ENCODE data around the gene DDR2.
A peak's percentile ranks its signal among the peaks of the same experiment; 100 is the strongest.

The DDR2 gene

DNA sequence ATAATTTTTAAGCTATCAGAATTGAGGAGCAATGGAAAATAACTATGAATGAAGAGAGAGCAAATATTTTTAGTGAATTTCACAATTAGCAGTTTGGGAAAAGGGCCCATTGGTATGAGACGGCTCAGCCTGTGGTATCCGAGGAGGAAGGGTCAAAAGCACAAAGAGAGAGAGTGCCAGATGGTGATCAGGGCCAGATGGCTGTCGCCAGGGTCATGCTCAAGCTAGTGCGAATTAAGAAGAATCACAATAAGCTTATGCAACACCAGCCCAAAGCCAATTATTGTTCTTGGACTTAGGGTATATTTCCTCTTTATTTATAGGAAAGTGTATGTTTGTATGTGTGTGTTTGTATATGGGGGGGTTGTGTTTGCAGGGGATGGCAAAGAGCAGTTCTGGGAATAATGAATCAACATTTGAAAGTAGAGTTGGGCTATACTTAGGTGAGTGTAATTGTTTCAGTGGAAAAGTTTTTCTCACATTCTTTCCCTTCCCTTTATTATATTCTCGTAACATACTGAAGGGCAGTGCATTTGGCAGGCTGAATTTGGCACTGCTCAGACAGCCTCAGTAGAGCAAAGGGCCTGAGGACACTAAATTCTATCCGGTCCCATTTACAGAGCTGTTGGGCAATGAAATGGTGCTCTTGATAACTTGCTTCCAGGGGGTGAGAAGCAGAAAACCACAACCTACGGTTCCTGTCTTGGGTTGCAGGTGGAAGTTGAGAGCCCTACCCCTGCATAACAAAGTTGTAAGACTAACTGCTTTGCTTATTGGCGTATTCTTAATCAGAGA lies 19.5 kb upstream of the DDR2 start:
- no peak overlapping the region for H3K4me3 ChIP-seq
- DNase-seq, result peak; percentile 78 to 83
- no peaks in the 10 kb centered on the region for H3K9me3 ChIP-seq
- TF ChIP-seq, protein P1, sequence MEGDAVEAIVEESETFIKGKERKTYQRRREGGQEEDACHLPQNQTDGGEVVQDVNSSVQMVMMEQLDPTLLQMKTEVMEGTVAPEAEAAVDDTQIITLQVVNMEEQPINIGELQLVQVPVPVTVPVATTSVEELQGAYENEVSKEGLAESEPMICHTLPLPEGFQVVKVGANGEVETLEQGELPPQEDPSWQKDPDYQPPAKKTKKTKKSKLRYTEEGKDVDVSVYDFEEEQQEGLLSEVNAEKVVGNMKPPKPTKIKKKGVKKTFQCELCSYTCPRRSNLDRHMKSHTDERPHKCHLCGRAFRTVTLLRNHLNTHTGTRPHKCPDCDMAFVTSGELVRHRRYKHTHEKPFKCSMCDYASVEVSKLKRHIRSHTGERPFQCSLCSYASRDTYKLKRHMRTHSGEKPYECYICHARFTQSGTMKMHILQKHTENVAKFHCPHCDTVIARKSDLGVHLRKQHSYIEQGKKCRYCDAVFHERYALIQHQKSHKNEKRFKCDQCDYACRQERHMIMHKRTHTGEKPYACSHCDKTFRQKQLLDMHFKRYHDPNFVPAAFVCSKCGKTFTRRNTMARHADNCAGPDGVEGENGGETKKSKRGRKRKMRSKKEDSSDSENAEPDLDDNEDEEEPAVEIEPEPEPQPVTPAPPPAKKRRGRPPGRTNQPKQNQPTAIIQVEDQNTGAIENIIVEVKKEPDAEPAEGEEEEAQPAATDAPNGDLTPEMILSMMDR (IDR thresholded peaks at IDR 0.05), result no peak
- intact Hi-C loops (cut with DNase I; ENCODE audit: low total_unique reads), result loop anchor here (2.0 to 10.0 kb wide), 2 partner anchors 162 to 184 kb away; no protein-coding TSS in a partner anchor
- H3K27ac ChIP-seq, result peak overlapping the region; percentile 61 to 78
- peaks cover 0 to 5% (median 0%) of the 10 kb centered on the region in 3 donors for H3K36me3 ChIP-seq
- H3K27me3 ChIP-seq, result no peaks in the 10 kb centered on the region
- peaks cover 0 to 17% (median 13%) of the 10 kb centered on the region in 4 donors for H3K4me1 ChIP-seq

DNA sequence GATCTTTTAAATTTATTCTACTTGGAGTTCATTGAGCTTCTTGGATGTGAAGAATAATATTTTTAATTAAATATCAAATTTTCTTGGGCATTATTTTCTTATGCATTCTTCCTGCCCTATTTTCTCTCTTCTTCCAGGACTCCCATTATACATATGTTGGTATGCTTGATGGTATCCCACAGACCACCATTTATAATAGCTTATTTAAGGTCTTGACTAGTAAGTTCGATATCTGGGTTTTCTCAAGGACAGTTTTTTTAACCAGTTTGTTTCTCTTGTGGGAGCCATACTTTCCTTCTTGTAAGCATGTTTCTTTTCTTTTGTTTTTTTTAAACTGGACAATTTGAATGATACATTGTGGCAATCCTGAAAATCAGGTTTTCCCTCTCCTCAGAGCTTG lies 15.4 kb upstream of the DDR2 start:
- DNase-seq, result no peak
- Histone ChIP-seq H3K4me1 (peaks cover 0 to 17% (median 13%) of the 10 kb centered on the region in 4 donors), H3K9me3 (no peaks in the 10 kb centered on the region), H3K27ac (no peak overlapping the region), H3K36me3 (no peaks in the 10 kb centered on the region), H3K4me3 (no peak overlapping the region), H3K27me3 (no peaks in the 10 kb centered on the region)
- TF ChIP-seq, protein P1 (IDR thresholded peaks at IDR 0.05), result no peak
- intact Hi-C loops (cut with DNase I; ENCODE audit: low total_unique reads), result loop anchor here (10.0 kb wide), 1 partner anchor 158 kb away; no protein-coding TSS in a partner anchor

DNA sequence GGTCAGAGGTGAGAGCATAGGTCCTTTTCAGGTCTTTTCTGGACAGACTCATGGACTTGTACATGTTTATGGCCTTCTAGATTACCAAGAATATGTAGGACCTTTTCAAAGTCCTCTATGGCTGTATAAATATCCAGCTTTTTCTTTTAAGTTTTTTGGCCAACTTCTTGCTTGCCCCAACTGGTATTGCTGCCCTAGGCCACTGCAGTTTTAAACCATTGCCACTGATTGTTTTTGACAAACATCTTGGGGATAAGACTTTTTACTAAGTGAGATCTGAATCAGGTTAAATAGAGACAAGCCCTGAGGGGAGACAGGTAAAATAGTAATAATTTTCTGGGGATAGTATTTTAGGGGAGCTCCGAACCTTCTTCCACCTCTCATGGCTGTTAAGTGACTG lies 14.8 kb upstream of the DDR2 start:
- H3K4me3 ChIP-seq, result no peak overlapping the region
- TF ChIP-seq, protein P1 (IDR thresholded peaks at IDR 0.05), result no peak
- peaks cover 0 to 15% (median 12%) of the 10 kb centered on the region in 4 donors for H3K4me1 ChIP-seq
- intact Hi-C loops (cut with DNase I; ENCODE audit: low total_unique reads), result loop anchor here (10.0 kb wide), 1 partner anchor 157 kb away; no protein-coding TSS in a partner anchor
- no peak overlapping the region for H3K27ac ChIP-seq
- no peaks in the 10 kb centered on the region for H3K27me3 ChIP-seq
- no peak for DNase-seq
- no peaks in the 10 kb centered on the region for H3K9me3 ChIP-seq
- no peaks in the 10 kb centered on the region for H3K36me3 ChIP-seq

DNA sequence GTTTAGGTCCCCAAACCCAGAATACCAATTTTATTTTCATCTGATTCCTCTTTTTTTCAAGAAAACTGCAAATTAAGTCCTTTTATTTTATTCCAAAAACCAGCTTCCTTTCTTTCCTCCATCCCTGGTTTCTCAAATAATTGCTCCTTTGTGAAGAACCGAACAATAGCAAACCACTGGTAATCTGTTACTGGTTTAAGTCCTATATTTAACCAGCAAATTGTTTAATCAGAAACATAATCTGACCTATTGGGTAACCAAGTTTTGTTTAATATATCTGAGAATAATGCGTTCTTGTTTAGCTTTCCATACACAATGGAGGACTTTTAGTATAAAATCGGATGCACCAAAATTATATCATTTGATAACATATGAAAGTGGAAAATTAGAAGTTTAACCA lies 13.2 kb upstream of the DDR2 start:
- H3K27me3 ChIP-seq, result no peaks in the 10 kb centered on the region
- DNase-seq, result no peak
- H3K9me3 ChIP-seq, result no peaks in the 10 kb centered on the region
- TF ChIP-seq, protein P1 (IDR thresholded peaks at IDR 0.05), result no peak
- no peaks in the 10 kb centered on the region for H3K4me1 ChIP-seq
- intact Hi-C loops (cut with DNase I; ENCODE audit: low total_unique reads), result loop anchor here (10.0 kb wide), 1 partner anchor 156 kb away; no protein-coding TSS in a partner anchor
- no peak overlapping the region for H3K4me3 ChIP-seq
- H3K27ac ChIP-seq, result no peak overlapping the region
- H3K36me3 ChIP-seq, result no peaks in the 10 kb centered on the region

DNA sequence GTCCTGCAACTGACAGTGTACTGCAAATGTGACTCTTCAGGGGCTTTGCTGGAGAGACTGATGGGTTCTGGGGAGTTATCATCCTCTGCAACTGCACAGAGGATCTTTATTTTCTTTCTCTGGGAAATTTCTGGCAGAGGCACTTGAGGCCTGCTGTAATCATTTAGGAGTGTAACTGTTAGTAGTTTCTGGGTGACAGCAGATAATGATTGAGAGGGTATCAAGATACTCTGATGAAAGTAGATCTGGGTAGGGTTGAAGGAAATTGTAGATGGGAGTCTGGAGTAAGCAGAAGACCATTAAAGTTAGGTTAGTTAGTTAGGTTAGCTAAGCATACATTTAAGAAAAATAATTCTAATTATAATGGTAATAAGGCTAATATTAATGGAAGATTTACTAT lies 11.0 kb upstream of the DDR2 start:
- Histone ChIP-seq H3K4me1 (peaks cover 0 to 7% (median under 1%) of the 10 kb centered on the region in 4 donors), H3K9me3 (no peaks in the 10 kb centered on the region), H3K36me3 (no peaks in the 10 kb centered on the region), H3K4me3 (no peak overlapping the region), H3K27me3 (no peaks in the 10 kb centered on the region), H3K27ac (no peak overlapping the region)
- TF ChIP-seq, protein P1 (IDR thresholded peaks at IDR 0.05), result no peak
- intact Hi-C loops (cut with DNase I; ENCODE audit: low total_unique reads), result no loop called here
- DNase-seq, result no peak
